ENCODE data around the gene DOK6. TPM values are rescaled to one million over a fixed set of nuclear protein-coding genes. Genes with fewer than 3 reads are reported as not detected.

The DOK6 gene
- total RNA-seq, 1 donor from 2014 or later: not detected

- H3K4me3 Mint-ChIP-seq: no peak overlapping the region
- POLR2A ChIA-PET: no interaction called here
These were observed 333.8 kb downstream of the DOK6 start for GRCh38 chr18:69734536-69734935.

GRCh38 chr18:69736730-69737129, 336.0 kb downstream of the DOK6 start:
- Mint-ChIP-seq H3K4me1 (no peaks in the 10 kb centered on the region), H3K4me3 (no peak overlapping the region), H3K36me3 (ENCODE audit: low read depth) (no peaks in the 10 kb centered on the region), H3K9me3 (no peaks in the 10 kb centered on the region), H3K27ac (no peak overlapping the region), H3K27me3 (no peaks in the 10 kb centered on the region)
- DNase-seq (no peak), ATAC-seq (ENCODE audit: low read depth) (no peak)
- intact Hi-C loops (cut with micrococcal nuclease): no loop called here
- ChIA-PET POLR2A (no interaction called here), CTCF (no interaction called here)
- TF ChIP-seq, protein P1, sequence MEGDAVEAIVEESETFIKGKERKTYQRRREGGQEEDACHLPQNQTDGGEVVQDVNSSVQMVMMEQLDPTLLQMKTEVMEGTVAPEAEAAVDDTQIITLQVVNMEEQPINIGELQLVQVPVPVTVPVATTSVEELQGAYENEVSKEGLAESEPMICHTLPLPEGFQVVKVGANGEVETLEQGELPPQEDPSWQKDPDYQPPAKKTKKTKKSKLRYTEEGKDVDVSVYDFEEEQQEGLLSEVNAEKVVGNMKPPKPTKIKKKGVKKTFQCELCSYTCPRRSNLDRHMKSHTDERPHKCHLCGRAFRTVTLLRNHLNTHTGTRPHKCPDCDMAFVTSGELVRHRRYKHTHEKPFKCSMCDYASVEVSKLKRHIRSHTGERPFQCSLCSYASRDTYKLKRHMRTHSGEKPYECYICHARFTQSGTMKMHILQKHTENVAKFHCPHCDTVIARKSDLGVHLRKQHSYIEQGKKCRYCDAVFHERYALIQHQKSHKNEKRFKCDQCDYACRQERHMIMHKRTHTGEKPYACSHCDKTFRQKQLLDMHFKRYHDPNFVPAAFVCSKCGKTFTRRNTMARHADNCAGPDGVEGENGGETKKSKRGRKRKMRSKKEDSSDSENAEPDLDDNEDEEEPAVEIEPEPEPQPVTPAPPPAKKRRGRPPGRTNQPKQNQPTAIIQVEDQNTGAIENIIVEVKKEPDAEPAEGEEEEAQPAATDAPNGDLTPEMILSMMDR (IDR thresholded peaks at IDR 0.05): no peak

More at GRCh38 chr18:69734536-69734935, 333.8 kb downstream of the DOK6 start:
- Mint-ChIP-seq H3K9me3 (no peaks in the 10 kb centered on the region), H3K27ac (no peak overlapping the region), H3K4me1 (no peaks in the 10 kb centered on the region), H3K36me3 (ENCODE audit: low read depth) (no peaks in the 10 kb centered on the region), H3K27me3 (no peaks in the 10 kb centered on the region)
- DNase-seq (no peak), ATAC-seq (ENCODE audit: low read depth) (no peak)
- TF ChIP-seq, protein P1 (IDR thresholded peaks at IDR 0.05): no peak
- intact Hi-C loops (cut with micrococcal nuclease): no loop called here
- CTCF ChIA-PET: no interaction called here

DNA sequence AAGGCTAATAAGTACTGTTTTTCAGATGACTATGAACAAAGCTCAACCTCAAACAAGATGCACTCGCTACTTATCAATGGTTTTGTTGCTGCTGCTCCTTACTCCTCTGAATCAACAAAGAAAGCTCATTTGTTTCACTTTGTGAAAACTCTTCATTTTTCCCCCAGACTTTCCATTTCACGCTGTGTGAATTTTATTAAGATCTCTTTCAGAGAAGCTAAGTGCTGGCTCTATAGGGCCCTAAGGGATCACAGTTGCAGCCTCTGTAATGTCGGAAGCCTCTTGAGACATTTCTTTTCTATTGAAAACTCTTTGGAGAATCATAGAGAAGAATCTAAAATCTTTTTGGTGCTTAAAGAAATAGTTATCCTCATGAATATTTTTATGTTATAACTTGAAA, 337.2 kb downstream of the DOK6 start:
- POLR2A ChIA-PET: no interaction called here
- Mint-ChIP-seq H3K36me3 (ENCODE audit: low read depth) (no peaks in the 10 kb centered on the region), H3K4me3 (no peak overlapping the region), H3K9me3 (no peaks in the 10 kb centered on the region), H3K27ac (no peak overlapping the region), H3K4me1 (no peaks in the 10 kb centered on the region), H3K27me3 (no peaks in the 10 kb centered on the region)
- ATAC-seq (ENCODE audit: low read depth) (no peak), DNase-seq (no peak)
- CTCF ChIA-PET: no interaction called here
- TF ChIP-seq, protein P1 (IDR thresholded peaks at IDR 0.05): no peak
- intact Hi-C loops (cut with micrococcal nuclease): no loop called here

DNA sequence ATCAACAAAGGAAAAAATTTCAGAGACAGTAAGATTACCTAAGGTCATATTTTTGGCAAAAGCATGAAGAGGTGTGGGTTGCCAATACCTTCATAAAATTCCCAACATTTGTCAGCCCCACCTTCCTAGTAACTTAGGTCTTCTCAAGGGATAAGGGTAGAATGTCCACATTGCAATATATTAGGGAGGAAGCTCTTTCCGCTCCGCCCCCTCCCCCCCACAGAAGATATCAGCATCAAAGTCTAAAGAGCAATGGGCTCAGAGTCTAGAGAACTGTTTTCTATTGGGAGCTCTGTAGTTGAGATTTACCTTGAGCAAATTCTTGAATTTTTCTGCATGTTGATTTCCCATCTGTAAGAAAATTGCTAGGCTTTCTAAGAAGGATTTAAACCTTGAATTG, 346.7 kb downstream of the DOK6 start:
- no peaks in the 10 kb centered on the region for H3K27me3 Mint-ChIP-seq
- DNase-seq (no peak), ATAC-seq (ENCODE audit: low read depth) (no peak)
- CTCF ChIA-PET: no interaction called here
- POLR2A ChIA-PET: no interaction called here
- H3K36me3 Mint-ChIP-seq (ENCODE audit: low read depth): no peaks in the 10 kb centered on the region
- H3K9me3 Mint-ChIP-seq: peaks cover 2% of the 10 kb centered on the region
- TF ChIP-seq, protein P1 (IDR thresholded peaks at IDR 0.05): no peak
- no peaks in the 10 kb centered on the region for H3K4me1 Mint-ChIP-seq
- H3K4me3 Mint-ChIP-seq: no peak overlapping the region
- intact Hi-C loops (cut with micrococcal nuclease): no loop called here
- H3K27ac Mint-ChIP-seq: no peak overlapping the region

GRCh38 chr18:69752737-69753380, 352.2 kb downstream of the DOK6 start:
- TF ChIP-seq, protein P1 (IDR thresholded peaks at IDR 0.05): no peak
- no peak overlapping the region for H3K4me3 Mint-ChIP-seq
- CTCF ChIA-PET: no interaction called here

More at GRCh38 chr18:69752737-69753380, 352.2 kb downstream of the DOK6 start:
- DNase-seq (no peak), ATAC-seq (ENCODE audit: low read depth) (no peak)
- POLR2A ChIA-PET: no interaction called here
- peaks cover 2% of the 10 kb centered on the region for H3K9me3 Mint-ChIP-seq
- intact Hi-C loops (cut with micrococcal nuclease): no loop called here
- no peaks in the 10 kb centered on the region for H3K36me3 Mint-ChIP-seq (ENCODE audit: low read depth)
- H3K27ac Mint-ChIP-seq: no peak overlapping the region
- no peaks in the 10 kb centered on the region for H3K27me3 Mint-ChIP-seq
- no peaks in the 10 kb centered on the region for H3K4me1 Mint-ChIP-seq
